ENCODE measurements around the gene CFAP74.

GRCh38 chr1:1987142-1987510, 16.5 kb downstream of the CFAP74 start:
- TF ChIP-seq, protein P1, sequence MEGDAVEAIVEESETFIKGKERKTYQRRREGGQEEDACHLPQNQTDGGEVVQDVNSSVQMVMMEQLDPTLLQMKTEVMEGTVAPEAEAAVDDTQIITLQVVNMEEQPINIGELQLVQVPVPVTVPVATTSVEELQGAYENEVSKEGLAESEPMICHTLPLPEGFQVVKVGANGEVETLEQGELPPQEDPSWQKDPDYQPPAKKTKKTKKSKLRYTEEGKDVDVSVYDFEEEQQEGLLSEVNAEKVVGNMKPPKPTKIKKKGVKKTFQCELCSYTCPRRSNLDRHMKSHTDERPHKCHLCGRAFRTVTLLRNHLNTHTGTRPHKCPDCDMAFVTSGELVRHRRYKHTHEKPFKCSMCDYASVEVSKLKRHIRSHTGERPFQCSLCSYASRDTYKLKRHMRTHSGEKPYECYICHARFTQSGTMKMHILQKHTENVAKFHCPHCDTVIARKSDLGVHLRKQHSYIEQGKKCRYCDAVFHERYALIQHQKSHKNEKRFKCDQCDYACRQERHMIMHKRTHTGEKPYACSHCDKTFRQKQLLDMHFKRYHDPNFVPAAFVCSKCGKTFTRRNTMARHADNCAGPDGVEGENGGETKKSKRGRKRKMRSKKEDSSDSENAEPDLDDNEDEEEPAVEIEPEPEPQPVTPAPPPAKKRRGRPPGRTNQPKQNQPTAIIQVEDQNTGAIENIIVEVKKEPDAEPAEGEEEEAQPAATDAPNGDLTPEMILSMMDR (IDR thresholded peaks at IDR 0.05), result no peak
- no peak for TF ChIP-seq POLR2A (IDR thresholded peaks at IDR 0.05)

Measured in Peyer's patch (tissue), 4 donors.